WTC11 (cell line): ENCODE data around the gene PHF10. TPM values are rescaled to one million over a fixed set of nuclear protein-coding genes. Genes with fewer than 3 reads are reported as not detected.
"Not testable (repeated sequence)": the region's sequence is repeated elsewhere in the genome, so short reads cannot be mapped to it uniquely, and the experiment has no call there.

Experiments
- ATAC-seq: fragments of 200-7000 bp; cut with Tn5 transposase; 2 replicates; pipeline ENCODE4 v1.10.0; 2021; ENCODE audit warnings: mild to moderate bottlenecking, moderate library complexity
- CTCF ChIA-PET: fragments of 300-600 bp; sonication (Branson Sonifier 250); formaldehyde crosslinking; loops from one replicate; lab custom pipeline; 2021; ENCODE audit warnings: antibody characterized with exemption; lab: Charles Lee
- POLR2A ChIA-PET: fragments of 350-600 bp; sonication (Branson Sonifier 250); formaldehyde crosslinking; loops from one replicate; lab custom pipeline; 2021; ENCODE audit warnings: antibody characterized with exemption; lab: Charles Lee
- DNase-seq: peaks from one replicate; pipeline ENCODE4 v3.0.0; 2021; ENCODE audit warnings: low spot score
- H3K27ac Mint-ChIP-seq: 2 replicates; pipeline ENCODE4 v1.8.0; 2021; ENCODE audit warnings: mixed read lengths
- H3K27me3 Mint-ChIP-seq: 2 replicates; pipeline ENCODE4 v1.8.0; 2021; ENCODE audit warnings: low read depth, mild to moderate bottlenecking, moderate library complexity, mixed read lengths
- H3K36me3 Mint-ChIP-seq: 2 replicates; pipeline ENCODE4 v1.8.0; 2021; ENCODE audit warnings: mixed read lengths
- H3K4me1 Mint-ChIP-seq: 2 replicates; pipeline ENCODE4 v1.8.0; 2022; ENCODE audit warnings: mixed read lengths
- H3K4me3 Mint-ChIP-seq: 2 replicates; pipeline ENCODE4 v1.8.0; 2021; ENCODE audit warnings: mild to moderate bottlenecking, moderate library complexity, mixed read lengths
- H3K9me3 Mint-ChIP-seq: 2 replicates; pipeline ENCODE4 v1.8.0; 2021; ENCODE audit warnings: mixed read lengths
- AFF4 ChIP-seq: sonication (generic); formaldehyde crosslinking; IDR thresholded peaks from 2 replicates; pipeline ENCODE4 v1.8.1; 2023; ENCODE audit warnings: mild to moderate bottlenecking, missing genetic modification reagents, borderline replicate concordance
- AR ChIP-seq: fragments of 250-450 bp; sonication (Bioruptor Pico); IDR thresholded peaks from 2 replicates; pipeline ENCODE4 v1.9.0; 2021; ENCODE audit warnings: mild to moderate bottlenecking
- ATF2 ChIP-seq: sonication (generic); formaldehyde crosslinking; IDR thresholded peaks from 2 replicates; pipeline ENCODE4 v1.8.1; 2022; ENCODE audit warnings: low read depth, missing genetic modification reagents, borderline replicate concordance
- CBFB ChIP-seq: sonication (generic); formaldehyde crosslinking; IDR thresholded peaks from 2 replicates; pipeline ENCODE4 v1.8.1; 2022; ENCODE audit warnings: mild to moderate bottlenecking, low read depth, missing genetic modification reagents
- CTCF ChIP-seq: fragments of 200-600 bp; IDR thresholded peaks from 2 replicates; pipeline ENCODE4 v1.8.0; 2022; ENCODE audit warnings: antibody characterized with exemption
- FOXP4 ChIP-seq: sonication (generic); formaldehyde crosslinking; IDR thresholded peaks from 2 replicates; pipeline ENCODE4 v1.8.0; 2022; ENCODE audit warnings: mild to moderate bottlenecking, missing genetic modification reagents
- OVOL2 ChIP-seq: fragments of 250-450 bp; sonication (Bioruptor Pico); IDR thresholded peaks from 2 replicates; pipeline ENCODE4 v1.9.0; 2021; ENCODE audit warnings: mild to moderate bottlenecking, borderline replicate concordance
- SOX15 ChIP-seq: fragments of 250-450 bp; sonication (Bioruptor Pico); IDR thresholded peaks from 2 replicates; pipeline ENCODE4 v1.9.0; 2021; ENCODE audit warnings: mild to moderate bottlenecking
- TP53 ChIP-seq: sonication (generic); formaldehyde crosslinking; IDR thresholded peaks from 2 replicates; pipeline ENCODE4 v1.8.1; 2023; ENCODE audit warnings: mild to moderate bottlenecking, missing genetic modification reagents
- ZBTB21 ChIP-seq: sonication (generic); formaldehyde crosslinking; IDR thresholded peaks from 2 replicates; pipeline ENCODE4 v1.8.1; 2023; ENCODE audit warnings: mild to moderate bottlenecking, missing genetic modification reagents, borderline replicate concordance
- ZMAT4 ChIP-seq: fragments of 250-450 bp; sonication (Bioruptor Pico); IDR thresholded peaks from 2 replicates; pipeline ENCODE4 v1.9.0; 2021; ENCODE audit warnings: mild to moderate bottlenecking
- ZNF219 ChIP-seq: sonication (generic); formaldehyde crosslinking; IDR thresholded peaks from 2 replicates; pipeline ENCODE4 v1.8.0; 2023; ENCODE audit warnings: missing genetic modification reagents, mild to moderate bottlenecking, borderline replicate concordance
- ZNF232 ChIP-seq: sonication (generic); formaldehyde crosslinking; IDR thresholded peaks from 2 replicates; pipeline ENCODE4 v1.8.0; 2022; ENCODE audit warnings: mild to moderate bottlenecking, missing genetic modification reagents
- ZNF317 ChIP-seq: sonication (generic); formaldehyde crosslinking; IDR thresholded peaks from 2 replicates; pipeline ENCODE4 v1.8.1; 2023; ENCODE audit warnings: low read depth, mild to moderate bottlenecking, moderate library complexity, missing genetic modification reagents, borderline replicate concordance
- ZNF416 ChIP-seq: fragments of 250-450 bp; sonication (Bioruptor Pico); IDR thresholded peaks from 2 replicates; pipeline ENCODE4 v1.9.0; 2021; ENCODE audit warnings: mild to moderate bottlenecking, inconsistent platforms
- total RNA-seq: library from RNA; stranded (reverse); gene quantifications from 3 replicates; pipeline ENCODE4 v1.2.3, GENCODE V29; 2021

PHF10 gene
- total RNA-seq, 1 experiment from 2014 or later = 39.3 TPM

- Mint-ChIP-seq H3K27me3 (no peaks in the 10 kb centered on the region), H3K36me3 (peaks cover 32% of the 10 kb centered on the region), H3K4me1 (peaks cover 29% of the 10 kb centered on the region), H3K9me3 (peaks cover 10% of the 10 kb centered on the region), H3K27ac (peak overlapping the region; percentile 65; the same call in 1 of the 2 replicates), H3K4me3 (peak overlapping the region; percentile 90)
- CTCF ChIA-PET = interaction anchor here (1.6 kb wide), 1 partner anchor 90 kb away, joined by 7 read pairs; no protein-coding TSS in a partner anchor
- POLR2A ChIA-PET = interaction anchor here (3.8 kb wide), 1 partner anchor 24 kb away, joined by 14 read pairs; the partner anchor contains the start of gene PHF10
- no peak for DNase-seq
- ATAC-seq = no peak
- TF ChIP-seq ZNF317 (CRISPR knock-in tag) (no peak), CBFB (CRISPR knock-in tag) (no peak), ZNF219 (CRISPR knock-in tag) (no peak), FOXP4 (CRISPR knock-in tag) (no peak), ZMAT4 (CRISPR knock-in tag) (no peak), SOX15 (CRISPR knock-in tag) (no peak), AFF4 (CRISPR knock-in tag) (no peak), OVOL2 (CRISPR knock-in tag) (no peak), TP53 (CRISPR knock-in tag) (no peak), ZNF416 (CRISPR knock-in tag) (no peak)
Measured at GRCh38 chr6:169700296-169700695, 24.0 kb downstream of the PHF10 start.

- peaks cover 50% of the 10 kb centered on the region for H3K36me3 Mint-ChIP-seq
- DNase-seq = peak; percentile 78
- H3K9me3 Mint-ChIP-seq = peaks cover 16% of the 10 kb centered on the region
- H3K27me3 Mint-ChIP-seq, H3K27ac Mint-ChIP-seq, POLR2A ChIA-PET, H3K4me3 Mint-ChIP-seq, ATAC-seq: not testable (repeated sequence)
- H3K4me1 Mint-ChIP-seq = peaks cover 19% of the 10 kb centered on the region
- CTCF ChIA-PET = interaction anchor here (1.1 kb wide), 1 partner anchor 28 kb away, joined by 3 read pairs; no protein-coding TSS in a partner anchor
- TF ChIP-seq CTCF = peak; percentile 40
Measured at GRCh38 chr6:169697115-169697514, 27.2 kb downstream of the PHF10 start.

- no peak overlapping the region for H3K27ac Mint-ChIP-seq
- DNase-seq (no peak), ATAC-seq (no peak)
- CTCF ChIA-PET = no interaction called here
- peaks cover 21% of the 10 kb centered on the region for H3K9me3 Mint-ChIP-seq
- H3K27me3 Mint-ChIP-seq = no peaks in the 10 kb centered on the region
- peaks cover 61% of the 10 kb centered on the region for H3K36me3 Mint-ChIP-seq
- H3K4me1 Mint-ChIP-seq = peaks cover 17% of the 10 kb centered on the region
- POLR2A ChIA-PET = no interaction called here
- H3K4me3 Mint-ChIP-seq = no peak overlapping the region
- TF ChIP-seq CTCF = no peak
- TF ChIP-seq ZNF317 (CRISPR knock-in tag) = no peak
- no peak for TF ChIP-seq ZBTB21 (CRISPR knock-in tag)
- no peak for TF ChIP-seq ZNF232 (CRISPR knock-in tag)
- no peak for TF ChIP-seq AR (CRISPR knock-in tag)
- no peak for TF ChIP-seq ATF2
Measured at GRCh38 chr6:169695131-169695530, 29.2 kb downstream of the PHF10 start.
